ENCODE measurements around the gene BARX2. TPM values are rescaled to one million over a fixed set of nuclear protein-coding genes. Genes with fewer than 3 reads are reported as not detected.
"Not testable (repeated sequence)": the region's sequence is repeated elsewhere in the genome, so short reads cannot be mapped to it uniquely, and the experiment has no call there.

Gene BARX2
- total RNA-seq, 1 donor from 2014 or later, result not detected

- no peak for DNase-seq (ENCODE audit: low read depth, low spot score)
- Mint-ChIP-seq H3K9me3 (no peaks in the 10 kb centered on the region), H3K27me3 (ENCODE audit: low read depth) (no peaks in the 10 kb centered on the region), H3K27ac (ENCODE audit: unreplicated experiment) (no peak overlapping the region), H3K36me3 (ENCODE audit: low read depth) (no peaks in the 10 kb centered on the region), H3K4me3 (no peak overlapping the region), H3K4me1 (peaks cover 10% of the 10 kb centered on the region)
- peak; percentile 55 for TF ChIP-seq CTCF (conservative IDR thresholded peaks at IDR 0.05)
Measured at GRCh38 chr11:129333873-129334272, 41.8 kb upstream of the BARX2 start.

GRCh38 chr11:129344301-129344940 is 31.2 kb upstream of the BARX2 start:
- H3K36me3 Mint-ChIP-seq (ENCODE audit: low read depth); DNase-seq (ENCODE audit: low read depth, low spot score); H3K27me3 Mint-ChIP-seq (ENCODE audit: low read depth); H3K4me1 Mint-ChIP-seq; H3K9me3 Mint-ChIP-seq: not testable (repeated sequence)
- Mint-ChIP-seq H3K27ac (ENCODE audit: unreplicated experiment) (peak overlapping the region; percentile 72), H3K4me3 (peak overlapping the region; percentile 84)

GRCh38 chr11:129346916-129347315 is 28.7 kb upstream of the BARX2 start:
- Mint-ChIP-seq H3K4me3 (no peak overlapping the region), H3K27me3 (ENCODE audit: low read depth) (no peaks in the 10 kb centered on the region), H3K36me3 (ENCODE audit: low read depth) (peaks cover 4% of the 10 kb centered on the region), H3K27ac (ENCODE audit: unreplicated experiment) (no peak overlapping the region), H3K9me3 (peaks cover 6% of the 10 kb centered on the region), H3K4me1 (peaks cover 6% of the 10 kb centered on the region)
- DNase-seq (ENCODE audit: low read depth, low spot score), result no peak
- TF ChIP-seq CTCF (conservative IDR thresholded peaks at IDR 0.05), result no peak

- Mint-ChIP-seq H3K27me3 (ENCODE audit: low read depth) (no peaks in the 10 kb centered on the region), H3K4me3 (no peak overlapping the region), H3K4me1 (peaks cover 6% of the 10 kb centered on the region), H3K36me3 (ENCODE audit: low read depth) (peaks cover 4% of the 10 kb centered on the region), H3K27ac (ENCODE audit: unreplicated experiment) (no peak overlapping the region), H3K9me3 (peaks cover 6% of the 10 kb centered on the region)
- TF ChIP-seq CTCF (conservative IDR thresholded peaks at IDR 0.05), result no peak
- no peak for DNase-seq (ENCODE audit: low read depth, low spot score)
Measured at GRCh38 chr11:129348813-129349212, 26.8 kb upstream of the BARX2 start.

GRCh38 chr11:129352676-129353075 is 23.0 kb upstream of the BARX2 start:
- H3K4me3 Mint-ChIP-seq, result no peak overlapping the region
- H3K36me3 Mint-ChIP-seq (ENCODE audit: low read depth), result no peaks in the 10 kb centered on the region
- no peak overlapping the region for H3K27ac Mint-ChIP-seq (ENCODE audit: unreplicated experiment)
- no peak for DNase-seq (ENCODE audit: low read depth, low spot score)
- H3K27me3 Mint-ChIP-seq (ENCODE audit: low read depth), result peaks cover 4% of the 10 kb centered on the region
- TF ChIP-seq CTCF (conservative IDR thresholded peaks at IDR 0.05), result no peak
- no peaks in the 10 kb centered on the region for H3K4me1 Mint-ChIP-seq
- H3K9me3 Mint-ChIP-seq, result no peaks in the 10 kb centered on the region

- no peak for TF ChIP-seq CTCF (conservative IDR thresholded peaks at IDR 0.05)
Measured at GRCh38 chr11:129354691-129355090, 21.0 kb upstream of the BARX2 start.

More at GRCh38 chr11:129354691-129355090, 21.0 kb upstream of the BARX2 start:
- H3K4me1 Mint-ChIP-seq, result no peaks in the 10 kb centered on the region
- H3K4me3 Mint-ChIP-seq, result no peak overlapping the region
- H3K9me3 Mint-ChIP-seq, result peaks cover 5% of the 10 kb centered on the region
- H3K27me3 Mint-ChIP-seq (ENCODE audit: low read depth), result peaks cover 8% of the 10 kb centered on the region
- H3K36me3 Mint-ChIP-seq (ENCODE audit: low read depth), result peaks cover 5% of the 10 kb centered on the region
- no peak for DNase-seq (ENCODE audit: low read depth, low spot score)
- no peak overlapping the region for H3K27ac Mint-ChIP-seq (ENCODE audit: unreplicated experiment)
